ENCODE results near the gene TOPORS.

TOPORS gene

DNA sequence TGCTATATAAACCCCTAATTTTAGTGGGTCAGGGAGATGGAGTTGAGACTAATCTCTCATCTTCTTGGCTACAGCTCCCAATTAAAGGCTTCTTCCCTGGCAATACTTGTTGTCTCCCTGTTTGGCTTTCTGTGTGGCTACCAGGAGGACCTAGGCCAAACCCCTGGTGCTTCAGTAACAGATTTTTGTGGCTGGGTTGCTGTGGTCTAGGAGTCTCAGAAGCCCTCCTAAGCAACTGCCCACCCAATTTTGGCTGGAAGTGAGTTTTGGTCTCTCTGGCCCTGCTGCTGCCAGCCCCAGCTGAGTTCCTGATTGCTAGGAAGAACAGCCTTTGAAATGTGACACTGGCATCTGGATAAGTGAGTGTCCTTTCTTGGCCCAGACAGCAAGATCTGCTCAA lies 36.1 kb downstream of the TOPORS start:
- Histone ChIP-seq H3K9me3 (ENCODE audit: control insufficient read depth, low read length) (peaks cover 12% of the 10 kb centered on the region), H3K4me3 (ENCODE audit: insufficient read depth, low read depth, low read length) (no peak overlapping the region), H3K27ac (ENCODE audit: insufficient read depth, low read depth, low read length, poor library complexity, severe bottlenecking) (no peak overlapping the region), H3K27me3 (ENCODE audit: control insufficient read depth, insufficient read depth, low read length, poor library complexity, severe bottlenecking) (no peaks in the 10 kb centered on the region), H3K4me1 (ENCODE audit: control insufficient read depth, insufficient read depth, low read length) (no peaks in the 10 kb centered on the region), H3K36me3 (ENCODE audit: control insufficient read depth, insufficient read depth, low read length) (no peaks in the 10 kb centered on the region)

DNA sequence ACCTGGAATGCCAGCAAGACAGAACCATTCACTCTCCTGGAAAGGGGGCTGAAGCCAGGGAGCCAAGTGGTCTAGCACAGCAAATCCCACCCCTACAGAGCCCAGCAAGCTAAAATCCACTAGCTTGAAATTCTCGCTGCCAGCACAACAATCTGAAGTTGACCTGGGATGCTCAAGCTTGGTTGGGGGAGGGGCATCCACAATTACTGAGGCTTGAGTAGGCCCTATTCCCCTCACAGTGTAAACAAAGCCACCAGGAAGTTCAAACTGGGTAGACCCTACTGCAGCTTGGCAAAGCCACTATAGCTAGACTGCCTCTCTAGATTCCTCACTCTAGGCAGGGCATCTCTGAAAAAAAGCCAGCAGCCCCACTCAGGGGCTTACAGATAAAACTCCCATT lies 43.7 kb downstream of the TOPORS start:
- Histone ChIP-seq H3K36me3 (ENCODE audit: control insufficient read depth, insufficient read depth, low read length) (no peaks in the 10 kb centered on the region), H3K27me3 (ENCODE audit: control insufficient read depth, insufficient read depth, low read length, poor library complexity, severe bottlenecking) (no peaks in the 10 kb centered on the region), H3K4me3 (ENCODE audit: insufficient read depth, low read depth, low read length) (no peak overlapping the region), H3K27ac (ENCODE audit: insufficient read depth, low read depth, low read length, poor library complexity, severe bottlenecking) (no peak overlapping the region), H3K9me3 (ENCODE audit: control insufficient read depth, low read length) (no peaks in the 10 kb centered on the region), H3K4me1 (ENCODE audit: control insufficient read depth, insufficient read depth, low read length) (no peaks in the 10 kb centered on the region)
- WGBS, 2 experiments, result 67 to 91% methylated on average over 1 of the region's 1 CpG

DNA sequence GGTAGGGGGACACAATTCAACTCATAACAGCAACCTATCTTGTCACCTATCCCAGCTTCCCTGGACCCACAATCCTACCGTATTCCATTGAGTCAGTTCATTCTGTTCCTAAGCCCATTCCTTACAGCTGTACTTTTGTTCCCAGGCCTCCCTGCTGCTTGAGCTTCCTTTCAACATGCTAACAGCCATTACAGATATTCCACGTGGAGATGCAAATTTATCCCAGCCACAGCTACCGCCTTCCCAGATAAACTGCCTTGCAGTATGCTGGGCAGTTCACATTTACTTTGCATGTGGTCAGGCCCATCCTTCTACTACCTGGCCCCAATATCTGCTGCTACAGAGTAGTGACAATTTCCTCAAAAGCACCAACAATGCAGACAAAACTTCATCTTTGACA lies 49.4 kb downstream of the TOPORS start:
- 45 to 54% methylated on average over 3 of the region's 3 CpGs for WGBS, 2 experiments
- Histone ChIP-seq H3K4me3 (ENCODE audit: insufficient read depth, low read depth, low read length) (no peak overlapping the region), H3K36me3 (ENCODE audit: control insufficient read depth, insufficient read depth, low read length) (no peaks in the 10 kb centered on the region), H3K27ac (ENCODE audit: insufficient read depth, low read depth, low read length, poor library complexity, severe bottlenecking) (no peak overlapping the region), H3K4me1 (ENCODE audit: control insufficient read depth, insufficient read depth, low read length) (no peaks in the 10 kb centered on the region), H3K9me3 (ENCODE audit: control insufficient read depth, low read length) (no peaks in the 10 kb centered on the region), H3K27me3 (ENCODE audit: control insufficient read depth, insufficient read depth, low read length, poor library complexity, severe bottlenecking) (no peaks in the 10 kb centered on the region)

DNA sequence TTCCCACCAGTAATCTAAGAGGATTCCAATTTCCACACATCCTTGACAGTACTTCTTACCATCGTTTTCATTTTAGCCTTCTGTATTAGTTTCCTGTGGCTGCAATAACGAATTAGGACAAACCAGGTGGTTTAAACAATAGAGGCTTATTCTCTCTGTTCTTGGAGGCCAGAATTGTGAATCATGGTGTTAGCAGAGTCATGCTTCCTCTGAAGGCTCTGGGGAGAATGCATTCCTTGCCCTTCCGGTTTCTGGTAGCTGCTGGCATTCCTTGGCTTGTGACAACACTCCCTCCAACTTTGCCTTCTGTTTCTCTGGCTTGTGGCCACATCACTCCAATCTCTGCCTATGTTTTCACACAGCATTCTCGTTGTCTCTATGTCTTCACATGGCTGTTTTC lies 49.9 kb downstream of the TOPORS start:
- no peaks in the 10 kb centered on the region for H3K36me3 ChIP-seq (ENCODE audit: control insufficient read depth, insufficient read depth, low read length)
- no peak overlapping the region for H3K4me3 ChIP-seq (ENCODE audit: insufficient read depth, low read depth, low read length)
- no peak overlapping the region for H3K27ac ChIP-seq (ENCODE audit: insufficient read depth, low read depth, low read length, poor library complexity, severe bottlenecking)
- H3K4me1 ChIP-seq (ENCODE audit: control insufficient read depth, insufficient read depth, low read length), result no peaks in the 10 kb centered on the region
- 88 to 91% methylated on average over 3 of the region's 4 CpGs for WGBS, 2 experiments
- no peaks in the 10 kb centered on the region for H3K27me3 ChIP-seq (ENCODE audit: control insufficient read depth, insufficient read depth, low read length, poor library complexity, severe bottlenecking)
- H3K9me3 ChIP-seq (ENCODE audit: control insufficient read depth, low read length), result no peaks in the 10 kb centered on the region

DNA sequence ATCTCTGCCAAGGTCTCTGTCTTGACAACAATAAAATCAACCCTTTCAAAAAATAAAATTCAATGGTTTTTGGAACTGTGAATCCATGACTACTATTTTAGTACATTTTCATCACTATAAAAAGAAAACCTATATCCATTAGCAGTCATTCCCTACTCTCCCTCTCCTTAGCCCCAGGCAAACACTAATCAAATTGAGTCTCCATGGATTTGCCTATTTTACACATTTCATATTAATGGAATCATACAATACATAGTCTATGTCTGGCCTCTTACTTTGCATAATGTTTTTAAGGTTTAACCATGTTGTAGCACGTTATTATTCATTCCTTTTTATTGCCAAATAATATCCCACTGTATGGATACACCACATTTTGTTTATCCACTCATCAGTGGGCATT lies 50.5 kb downstream of the TOPORS start:
- H3K27me3 ChIP-seq (ENCODE audit: control insufficient read depth, insufficient read depth, low read length, poor library complexity, severe bottlenecking), result no peaks in the 10 kb centered on the region
- WGBS, 2 experiments, result 78 to 100% methylated on average over 1 of the region's 1 CpG
- no peak overlapping the region for H3K4me3 ChIP-seq (ENCODE audit: insufficient read depth, low read depth, low read length)

DNA sequence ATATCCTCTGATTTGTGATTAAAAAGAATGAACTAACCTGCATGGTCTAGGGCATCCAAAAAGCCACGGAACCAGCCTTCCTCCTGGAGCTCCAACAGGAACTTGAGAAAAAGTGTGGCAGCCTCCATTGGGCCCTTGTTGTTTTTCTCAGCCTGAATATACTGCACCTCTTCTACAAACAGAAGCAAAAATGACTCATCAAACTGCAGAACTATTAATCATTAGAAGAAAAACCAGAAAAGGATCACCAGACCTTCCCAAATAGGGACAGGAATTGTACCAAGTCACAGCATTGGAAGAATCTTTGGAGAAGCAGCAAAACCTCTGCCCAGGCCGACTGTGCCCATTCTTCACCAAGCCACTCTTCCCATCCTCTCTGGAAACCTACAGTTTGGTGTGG lies 51.6 kb downstream of the TOPORS start:
- Histone ChIP-seq H3K4me3 (ENCODE audit: insufficient read depth, low read depth, low read length) (no peak overlapping the region), H3K27me3 (ENCODE audit: control insufficient read depth, insufficient read depth, low read length, poor library complexity, severe bottlenecking) (no peaks in the 10 kb centered on the region), H3K9me3 (ENCODE audit: control insufficient read depth, low read length) (no peaks in the 10 kb centered on the region), H3K27ac (ENCODE audit: insufficient read depth, low read depth, low read length, poor library complexity, severe bottlenecking) (no peak overlapping the region), H3K4me1 (ENCODE audit: control insufficient read depth, insufficient read depth, low read length) (no peaks in the 10 kb centered on the region), H3K36me3 (ENCODE audit: control insufficient read depth, insufficient read depth, low read length) (no peaks in the 10 kb centered on the region)
- 87 to 99% methylated on average over 2 of the region's 2 CpGs for WGBS, 2 experiments

More for the DNA sequence above, 50.5 kb downstream of the TOPORS start:
- H3K4me1 ChIP-seq (ENCODE audit: control insufficient read depth, insufficient read depth, low read length), result no peaks in the 10 kb centered on the region
- no peak overlapping the region for H3K27ac ChIP-seq (ENCODE audit: insufficient read depth, low read depth, low read length, poor library complexity, severe bottlenecking)
- H3K9me3 ChIP-seq (ENCODE audit: control insufficient read depth, low read length), result no peaks in the 10 kb centered on the region
- no peaks in the 10 kb centered on the region for H3K36me3 ChIP-seq (ENCODE audit: control insufficient read depth, insufficient read depth, low read length)

DNA sequence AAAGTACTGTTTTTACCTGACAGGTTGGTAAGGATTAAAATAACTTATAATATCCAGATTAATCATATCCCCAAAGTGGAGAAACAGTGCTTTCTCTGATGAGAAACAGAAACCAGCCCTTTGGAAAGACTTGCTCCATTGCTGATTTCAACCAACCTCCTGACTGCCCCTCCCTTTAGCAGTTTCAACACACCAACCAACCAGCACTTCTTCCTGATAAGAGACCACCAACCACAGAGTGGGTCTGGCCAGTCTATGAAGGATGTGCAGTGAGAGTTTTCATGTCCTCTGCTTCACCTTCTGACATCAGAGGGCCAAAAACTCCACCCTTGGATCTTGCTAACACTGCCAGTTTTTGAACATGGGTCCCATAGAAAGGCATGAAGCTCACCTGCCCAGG lies 54.5 kb downstream of the TOPORS start:
- Histone ChIP-seq H3K4me1 (ENCODE audit: control insufficient read depth, insufficient read depth, low read length) (no peaks in the 10 kb centered on the region), H3K36me3 (ENCODE audit: control insufficient read depth, insufficient read depth, low read length) (no peaks in the 10 kb centered on the region), H3K4me3 (ENCODE audit: insufficient read depth, low read depth, low read length) (no peak overlapping the region), H3K9me3 (ENCODE audit: control insufficient read depth, low read length) (no peaks in the 10 kb centered on the region), H3K27me3 (ENCODE audit: control insufficient read depth, insufficient read depth, low read length, poor library complexity, severe bottlenecking) (no peaks in the 10 kb centered on the region), H3K27ac (ENCODE audit: insufficient read depth, low read depth, low read length, poor library complexity, severe bottlenecking) (no peak overlapping the region)

DNA sequence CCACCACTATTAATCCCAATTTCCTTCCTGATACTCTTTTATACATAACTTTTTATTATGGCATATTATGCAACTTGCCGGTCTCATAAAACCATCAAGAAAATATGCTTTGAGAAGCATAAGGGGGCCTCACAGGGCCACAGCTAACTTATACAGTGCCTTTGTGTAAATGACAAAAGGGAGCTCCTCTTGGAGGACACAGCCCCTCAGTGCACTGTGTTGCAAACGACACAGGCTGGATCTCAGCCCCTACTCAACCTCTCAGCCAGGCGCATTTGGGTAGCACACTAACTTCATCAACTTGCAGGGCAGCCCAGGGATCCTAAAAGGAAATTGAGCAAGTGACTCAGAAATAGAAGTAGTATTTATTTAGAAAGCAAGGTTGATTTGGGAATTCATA lies 61.8 kb downstream of the TOPORS start:
- no peaks in the 10 kb centered on the region for H3K4me1 ChIP-seq (ENCODE audit: control insufficient read depth, insufficient read depth, low read length)
- 63 to 69% methylated on average over 3 of the region's 3 CpGs for WGBS, 2 experiments
- H3K4me3 ChIP-seq (ENCODE audit: insufficient read depth, low read depth, low read length), result no peak overlapping the region
- H3K9me3 ChIP-seq (ENCODE audit: control insufficient read depth, low read length), result no peaks in the 10 kb centered on the region
- no peak overlapping the region for H3K27ac ChIP-seq (ENCODE audit: insufficient read depth, low read depth, low read length, poor library complexity, severe bottlenecking)
- H3K36me3 ChIP-seq (ENCODE audit: control insufficient read depth, insufficient read depth, low read length), result no peaks in the 10 kb centered on the region
- no peaks in the 10 kb centered on the region for H3K27me3 ChIP-seq (ENCODE audit: control insufficient read depth, insufficient read depth, low read length, poor library complexity, severe bottlenecking)

All from ectodermal cell (in vitro differentiated cells).